DND-41 (cell line): ENCODE results near the gene CD276.

Experiments
- EZH2 ChIP-seq: IDR thresholded peaks from 3 replicates; pipeline ENCODE4 v1.6.1; 2012; ENCODE audit warnings: borderline replicate concordance, low read depth, mild to moderate bottlenecking, moderate library complexity, low read length, inconsistent platforms; ENCODE audit not compliant: severe bottlenecking
- TF ChIP-seq, protein P1 (sequence below): IDR thresholded peaks from 2 replicates; pipeline ENCODE4 v1.5.1; 2012; ENCODE audit warnings: borderline replicate concordance, low read length, moderate library complexity, mild to moderate bottlenecking; ENCODE audit not compliant: poor library complexity, severe bottlenecking; ENCODE audit errors: extremely low read depth

DNA sequence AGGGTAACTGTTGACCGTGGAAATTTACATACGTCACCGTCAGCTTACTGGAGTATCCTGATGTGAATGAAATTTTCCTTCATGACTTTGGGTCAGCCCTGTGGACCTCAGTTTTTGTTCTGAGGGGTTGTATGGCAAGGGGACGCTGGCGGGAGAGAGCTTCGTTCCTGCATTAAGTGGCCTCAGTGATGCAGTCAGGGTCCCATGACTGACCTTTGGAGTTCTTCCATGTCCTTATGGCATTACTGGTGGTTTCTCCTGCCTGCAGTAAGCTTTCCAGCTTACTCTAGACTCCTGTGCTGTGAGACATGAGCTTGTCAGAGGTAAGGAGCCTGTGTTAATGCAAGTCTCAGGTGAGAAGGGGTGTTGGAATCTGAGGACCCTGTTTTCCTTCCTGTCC lies 1.8 kb downstream of the CD276 start:
- no peak for TF ChIP-seq EZH2
- TF ChIP-seq, protein P1, sequence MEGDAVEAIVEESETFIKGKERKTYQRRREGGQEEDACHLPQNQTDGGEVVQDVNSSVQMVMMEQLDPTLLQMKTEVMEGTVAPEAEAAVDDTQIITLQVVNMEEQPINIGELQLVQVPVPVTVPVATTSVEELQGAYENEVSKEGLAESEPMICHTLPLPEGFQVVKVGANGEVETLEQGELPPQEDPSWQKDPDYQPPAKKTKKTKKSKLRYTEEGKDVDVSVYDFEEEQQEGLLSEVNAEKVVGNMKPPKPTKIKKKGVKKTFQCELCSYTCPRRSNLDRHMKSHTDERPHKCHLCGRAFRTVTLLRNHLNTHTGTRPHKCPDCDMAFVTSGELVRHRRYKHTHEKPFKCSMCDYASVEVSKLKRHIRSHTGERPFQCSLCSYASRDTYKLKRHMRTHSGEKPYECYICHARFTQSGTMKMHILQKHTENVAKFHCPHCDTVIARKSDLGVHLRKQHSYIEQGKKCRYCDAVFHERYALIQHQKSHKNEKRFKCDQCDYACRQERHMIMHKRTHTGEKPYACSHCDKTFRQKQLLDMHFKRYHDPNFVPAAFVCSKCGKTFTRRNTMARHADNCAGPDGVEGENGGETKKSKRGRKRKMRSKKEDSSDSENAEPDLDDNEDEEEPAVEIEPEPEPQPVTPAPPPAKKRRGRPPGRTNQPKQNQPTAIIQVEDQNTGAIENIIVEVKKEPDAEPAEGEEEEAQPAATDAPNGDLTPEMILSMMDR = no peak
